GM20000 (cell line): Measurements from ENCODE around the gene MSI2.
A peak's percentile ranks its signal among the peaks of the same experiment; 100 is the strongest.

Experiments used
- DNase-seq: peaks from one replicate; pipeline ENCODE4 v3.0.0; 2012; ENCODE audit warnings: low spot score
- TF ChIP-seq, protein P1 (sequence below): IDR thresholded peaks from 2 replicates; pipeline ENCODE4 v1.5.1; 2012; ENCODE audit warnings: mild to moderate bottlenecking, control low read depth; ENCODE audit errors: extremely low read depth, missing control alignments

The MSI2 gene

GRCh38 chr17:57357830-57358430, 101.6 kb downstream of the MSI2 start:
- DNase-seq = peak; percentile 41

DNA sequence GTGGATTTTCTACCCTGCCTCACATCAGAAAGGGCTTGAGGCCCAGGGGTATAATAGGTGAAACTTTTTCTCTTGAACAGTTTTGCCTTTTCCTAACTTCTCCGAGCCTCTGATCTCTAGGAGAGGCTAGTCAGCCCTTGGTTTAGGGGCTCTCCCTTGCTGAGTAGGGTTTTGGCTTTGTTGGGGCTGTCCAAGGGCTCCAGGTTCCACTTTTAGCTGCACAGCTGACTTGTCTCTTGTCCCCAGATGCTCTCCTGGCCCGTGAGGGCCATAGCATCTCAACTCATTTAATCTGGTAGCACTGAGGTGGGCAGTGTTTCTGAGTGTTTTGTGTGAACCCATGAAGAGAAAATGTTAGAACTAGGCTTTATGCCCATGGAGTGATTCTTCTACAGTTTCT, 103.9 kb downstream of the MSI2 start:
- TF ChIP-seq, protein P1, sequence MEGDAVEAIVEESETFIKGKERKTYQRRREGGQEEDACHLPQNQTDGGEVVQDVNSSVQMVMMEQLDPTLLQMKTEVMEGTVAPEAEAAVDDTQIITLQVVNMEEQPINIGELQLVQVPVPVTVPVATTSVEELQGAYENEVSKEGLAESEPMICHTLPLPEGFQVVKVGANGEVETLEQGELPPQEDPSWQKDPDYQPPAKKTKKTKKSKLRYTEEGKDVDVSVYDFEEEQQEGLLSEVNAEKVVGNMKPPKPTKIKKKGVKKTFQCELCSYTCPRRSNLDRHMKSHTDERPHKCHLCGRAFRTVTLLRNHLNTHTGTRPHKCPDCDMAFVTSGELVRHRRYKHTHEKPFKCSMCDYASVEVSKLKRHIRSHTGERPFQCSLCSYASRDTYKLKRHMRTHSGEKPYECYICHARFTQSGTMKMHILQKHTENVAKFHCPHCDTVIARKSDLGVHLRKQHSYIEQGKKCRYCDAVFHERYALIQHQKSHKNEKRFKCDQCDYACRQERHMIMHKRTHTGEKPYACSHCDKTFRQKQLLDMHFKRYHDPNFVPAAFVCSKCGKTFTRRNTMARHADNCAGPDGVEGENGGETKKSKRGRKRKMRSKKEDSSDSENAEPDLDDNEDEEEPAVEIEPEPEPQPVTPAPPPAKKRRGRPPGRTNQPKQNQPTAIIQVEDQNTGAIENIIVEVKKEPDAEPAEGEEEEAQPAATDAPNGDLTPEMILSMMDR = no peak
- no peak for DNase-seq

More at GRCh38 chr17:57357830-57358430, 101.6 kb downstream of the MSI2 start:
- TF ChIP-seq, protein P1 = no peak

- DNase-seq = no peak
- TF ChIP-seq, protein P1 = no peak
Observed at GRCh38 chr17:57362797-57363556, 106.7 kb downstream of the MSI2 start.

DNA sequence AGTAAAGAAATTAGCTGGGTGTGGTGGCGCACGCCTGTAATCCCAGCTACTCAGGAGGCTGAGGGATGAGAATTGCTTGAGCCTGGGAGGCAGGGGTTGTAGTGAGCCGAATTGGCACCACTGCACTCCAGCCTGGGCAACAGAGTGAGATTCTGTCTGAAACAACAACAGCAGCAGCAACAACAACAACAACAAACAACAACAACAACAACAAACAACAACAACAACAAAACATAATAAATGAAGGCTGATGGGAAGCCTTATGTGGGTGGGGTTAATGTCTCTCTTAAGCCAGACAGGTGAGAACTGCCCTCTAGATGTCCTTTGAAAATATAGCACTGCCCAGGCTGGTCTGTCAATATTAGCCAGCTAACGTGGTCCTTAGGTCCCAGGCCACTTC, 107.3 kb downstream of the MSI2 start:
- TF ChIP-seq, protein P1 = no peak

DNA sequence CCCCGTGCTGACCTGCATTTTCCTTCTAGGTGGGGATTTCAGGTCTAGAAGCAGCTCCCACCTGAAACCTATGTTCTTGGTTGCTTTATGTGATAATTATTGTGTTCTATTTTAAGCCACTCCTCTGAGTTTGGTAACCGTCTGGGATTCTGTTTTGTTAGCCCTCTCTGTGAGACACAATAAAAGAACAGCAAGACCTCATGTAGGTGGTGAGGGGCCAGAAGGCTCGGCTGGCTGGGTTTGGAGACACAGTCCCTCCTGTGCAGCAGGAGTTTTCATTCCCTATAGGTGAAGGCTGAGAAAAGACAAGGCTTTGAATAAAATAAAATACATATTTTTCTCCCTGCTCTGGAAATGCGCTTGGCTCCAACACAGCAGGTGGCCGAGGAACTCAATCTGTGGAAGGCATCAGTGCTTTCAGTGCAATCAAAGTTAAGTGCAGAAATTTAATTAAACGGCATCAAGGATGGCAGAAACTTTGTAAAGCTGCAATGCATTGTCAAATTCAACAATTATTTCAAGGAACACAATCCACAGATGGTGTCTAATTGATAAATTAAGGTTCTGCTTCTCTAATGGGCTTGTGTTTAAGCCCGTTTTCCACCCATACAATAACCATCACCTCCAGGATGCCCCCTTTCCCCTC, 107.8 kb downstream of the MSI2 start:
- DNase-seq = no peak
- TF ChIP-seq, protein P1 = no peak

More for the DNA sequence above, 107.3 kb downstream of the MSI2 start:
- no peak for DNase-seq

- TF ChIP-seq, protein P1 = no peak
- DNase-seq = no peak
Observed at GRCh38 chr17:57365420-57365819, 109.1 kb downstream of the MSI2 start.

DNA sequence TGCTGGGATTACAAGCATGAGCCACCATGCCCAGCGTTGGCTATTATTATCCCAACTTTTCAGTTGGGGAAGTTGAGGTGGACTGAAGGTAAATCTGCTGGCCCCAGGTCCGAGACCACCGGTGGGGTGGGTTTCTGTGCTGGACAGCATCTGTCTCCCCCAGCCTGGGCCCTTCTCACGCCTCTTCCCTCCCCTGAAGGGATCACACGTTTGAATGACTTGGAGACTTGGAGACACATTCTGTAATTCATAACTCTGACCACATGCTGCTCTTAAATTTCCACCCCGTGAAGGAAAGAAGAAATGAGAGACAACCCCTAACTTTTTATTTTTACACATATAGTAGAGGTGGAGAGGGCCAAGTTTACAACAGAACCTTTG, 109.8 kb downstream of the MSI2 start:
- TF ChIP-seq, protein P1 = no peak
- no peak for DNase-seq
